Effector CD8-positive, alpha-beta T cell (primary cell): ENCODE data around the gene FBXL7.

Experiments
- DNase-seq: peaks from one replicate; lab custom pipeline; 2025; lab: John Stamatoyannopoulos, UW

Gene FBXL7

GRCh38 chr5:15940905-15941304 is 440.9 kb downstream of the FBXL7 start:
- no peak for DNase-seq

GRCh38 chr5:15943487-15943886 is 443.5 kb downstream of the FBXL7 start:
- no peak for DNase-seq

DNA sequence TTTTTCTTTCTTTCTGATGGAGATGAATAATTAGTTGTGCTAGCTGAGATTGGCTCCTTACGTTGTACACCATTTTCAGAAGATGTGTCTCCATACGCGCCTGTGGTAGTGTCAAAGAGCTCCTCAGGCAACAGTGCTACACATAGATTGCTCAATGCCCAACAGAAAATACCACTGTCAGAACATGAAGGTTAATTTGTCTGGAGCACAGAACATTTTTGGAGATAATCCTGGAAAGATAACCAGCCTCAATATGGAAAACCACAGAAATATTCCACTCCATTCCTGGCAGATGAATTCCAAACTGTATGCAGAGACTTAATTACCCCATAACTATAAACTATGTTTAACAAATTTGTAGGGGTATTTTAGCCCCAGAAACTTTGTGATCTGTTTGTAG is 446.0 kb downstream of the FBXL7 start:
- no peak for DNase-seq

DNA sequence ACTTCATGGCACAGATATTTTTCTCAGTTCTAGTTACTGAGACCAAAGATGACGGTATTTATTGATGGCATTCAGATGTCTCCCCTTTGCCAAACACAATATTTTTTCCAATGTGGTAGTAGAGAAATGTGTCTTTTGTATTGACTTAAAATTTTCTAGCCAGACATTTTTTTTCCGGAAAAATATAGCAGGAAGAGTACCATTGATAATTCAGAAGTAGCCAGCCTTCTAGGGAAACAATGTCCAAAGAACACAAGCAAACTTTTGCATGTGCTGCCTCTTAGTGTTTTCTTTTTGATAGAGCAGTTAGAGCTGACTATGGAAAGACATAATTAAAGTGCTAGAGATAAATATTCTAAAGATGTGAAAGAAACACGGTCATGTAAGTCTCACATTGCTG is 448.2 kb downstream of the FBXL7 start:
- no peak for DNase-seq

- no peak for DNase-seq
Observed at GRCh38 chr5:15951126-15951525, 451.1 kb downstream of the FBXL7 start.

GRCh38 chr5:15951550-15951949 is 451.6 kb downstream of the FBXL7 start:
- DNase-seq = no peak

DNA sequence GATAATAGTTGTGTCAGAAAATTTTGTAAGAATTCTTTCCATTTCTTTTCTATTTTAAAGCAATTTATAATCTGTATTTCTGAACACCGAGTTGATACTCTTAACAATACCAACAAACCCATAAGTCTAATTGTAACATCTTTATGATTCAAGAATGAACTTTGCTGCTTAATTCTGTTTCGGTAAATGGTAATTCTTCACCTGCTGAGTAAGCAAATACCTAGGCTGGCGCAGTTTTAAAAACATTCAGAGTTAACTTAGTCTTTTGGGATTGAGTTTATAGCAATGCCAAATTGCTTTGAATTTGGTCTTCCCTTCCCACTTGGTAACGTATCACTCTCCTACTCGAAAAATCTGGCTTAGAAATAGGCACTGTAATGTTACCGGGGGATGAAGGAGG is 456.6 kb downstream of the FBXL7 start:
- no peak for DNase-seq

GRCh38 chr5:15957124-15957523 is 457.1 kb downstream of the FBXL7 start:
- DNase-seq = no peak

DNA sequence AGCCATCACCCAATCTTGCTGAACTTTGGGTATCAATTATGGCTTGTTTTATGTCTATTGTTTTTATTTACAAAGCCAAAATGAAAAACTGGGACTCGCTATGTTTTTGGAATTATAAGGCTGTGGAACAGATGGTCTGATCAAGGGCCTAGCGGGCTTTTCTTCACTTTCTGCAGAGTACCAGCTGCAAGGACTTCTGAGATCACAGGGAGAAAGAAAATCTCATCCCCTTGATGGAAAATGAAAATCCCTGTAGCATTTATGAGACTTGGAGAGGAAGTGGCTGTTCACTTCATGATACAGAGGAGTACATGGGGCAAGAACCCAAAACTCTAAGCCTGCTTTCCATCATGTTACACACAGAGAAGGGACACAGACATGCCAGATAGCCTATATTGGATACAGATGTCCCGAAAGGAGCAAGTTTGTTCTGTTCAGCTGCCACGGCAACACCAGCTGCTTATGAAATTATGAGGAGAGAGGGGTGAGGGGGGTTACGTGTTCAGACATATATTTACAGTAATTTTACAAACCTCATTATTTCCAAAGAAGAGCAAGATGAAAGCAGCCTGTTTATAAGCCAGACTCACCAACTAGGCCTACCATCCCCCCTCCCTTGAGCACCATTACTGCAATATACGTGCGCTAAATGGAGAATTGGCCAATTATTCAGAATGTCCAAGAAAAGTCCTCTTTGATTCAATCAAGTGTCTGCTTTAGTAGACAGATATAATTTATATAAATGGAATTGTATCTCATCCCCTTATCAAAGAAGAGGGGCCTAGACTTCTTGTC is 459.6 kb downstream of the FBXL7 start:
- no peak for DNase-seq

DNA sequence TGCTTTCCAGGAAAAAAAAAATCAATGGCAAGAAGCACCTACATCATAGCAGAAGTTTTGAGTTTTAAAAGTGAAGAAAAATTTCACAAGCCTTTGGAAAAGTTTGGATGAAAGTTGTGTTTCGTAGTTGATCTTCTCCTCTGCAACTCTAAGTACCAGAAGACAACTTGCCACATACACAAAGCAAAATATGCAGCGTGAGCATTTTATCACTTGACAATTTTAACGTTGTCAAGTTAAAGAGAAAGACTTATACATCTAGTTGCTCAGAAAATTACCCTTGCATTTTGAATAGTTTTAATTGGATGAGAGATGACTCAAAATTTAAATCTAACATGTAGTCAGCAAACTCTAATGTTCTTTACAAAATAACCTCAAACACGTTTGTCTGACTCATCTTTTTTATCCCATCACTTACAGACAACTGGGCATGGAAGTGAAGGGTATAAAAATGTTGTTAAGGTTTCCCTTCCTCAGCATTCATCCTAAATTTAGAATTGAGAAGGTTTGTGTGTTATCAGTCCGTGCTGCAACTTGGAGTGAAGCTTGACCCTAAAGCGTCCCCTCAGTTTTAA is 466.2 kb downstream of the FBXL7 start:
- no peak for DNase-seq

GRCh38 chr5:15966651-15967050 is 466.7 kb downstream of the FBXL7 start:
- no peak for DNase-seq

- no peak for DNase-seq
Observed at GRCh38 chr5:15968993-15969392, 469.0 kb downstream of the FBXL7 start.

GRCh38 chr5:15977851-15978250 is 477.9 kb downstream of the FBXL7 start:
- DNase-seq = no peak

- no peak for DNase-seq
Observed at GRCh38 chr5:15980835-15981234, 480.9 kb downstream of the FBXL7 start.

DNA sequence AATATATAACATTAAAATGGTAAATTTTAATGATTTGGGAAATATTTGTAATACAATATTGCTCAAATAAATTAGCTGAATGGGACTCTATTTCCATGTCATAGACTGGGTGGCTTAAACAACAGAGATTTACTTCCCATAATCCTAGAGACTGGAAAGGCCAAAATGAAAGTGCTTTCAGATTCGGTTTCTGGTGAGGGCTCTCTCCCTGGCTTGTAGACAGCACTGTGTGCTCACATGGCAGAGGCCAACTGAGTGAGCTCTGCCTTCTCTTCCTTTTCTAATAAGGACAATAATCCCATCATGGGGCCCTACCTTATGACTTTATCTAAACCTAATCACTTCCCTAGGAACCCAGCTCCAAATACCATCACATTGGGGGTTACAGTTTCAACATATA is 483.4 kb downstream of the FBXL7 start:
- DNase-seq = no peak
